NCI-H774 (cell line): Measurements from ENCODE around the gene PLEKHA6.
A peak's percentile ranks its signal among the peaks of the same experiment; 100 is the strongest.

ENCODE experiments used
- DNase-seq: peaks from one replicate; lab custom pipeline; 2025; lab: John Stamatoyannopoulos, UW

PLEKHA6 gene

GRCh38 chr1:204359474-204360255 is at the start of gene PLEKHA6:
Gene PLEKHA6 (minus strand): TSS chr1:204359929. CDS start chr1:204273727, 86,202 bp downstream.
- no peak for DNase-seq

DNA sequence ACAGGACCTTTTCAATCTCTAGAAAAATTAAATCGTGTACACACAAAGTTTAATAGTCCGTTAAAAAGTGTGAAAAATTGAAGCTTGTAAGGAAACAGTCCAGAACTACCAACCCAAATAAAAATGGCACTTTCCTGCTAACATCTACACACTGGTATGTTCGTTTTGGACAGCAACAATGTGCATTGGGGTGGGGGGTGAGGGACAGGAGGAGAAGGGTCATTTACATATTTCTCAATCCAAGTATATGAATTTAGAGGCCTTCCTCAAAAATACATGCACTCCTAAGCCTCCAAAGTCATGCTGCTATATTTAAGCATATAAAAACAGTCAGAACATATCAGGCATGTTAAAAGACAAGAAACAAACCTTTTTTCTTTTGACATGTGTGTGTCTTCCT is 49.4 kb upstream of the PLEKHA6 start:
- DNase-seq, result no peak

DNA sequence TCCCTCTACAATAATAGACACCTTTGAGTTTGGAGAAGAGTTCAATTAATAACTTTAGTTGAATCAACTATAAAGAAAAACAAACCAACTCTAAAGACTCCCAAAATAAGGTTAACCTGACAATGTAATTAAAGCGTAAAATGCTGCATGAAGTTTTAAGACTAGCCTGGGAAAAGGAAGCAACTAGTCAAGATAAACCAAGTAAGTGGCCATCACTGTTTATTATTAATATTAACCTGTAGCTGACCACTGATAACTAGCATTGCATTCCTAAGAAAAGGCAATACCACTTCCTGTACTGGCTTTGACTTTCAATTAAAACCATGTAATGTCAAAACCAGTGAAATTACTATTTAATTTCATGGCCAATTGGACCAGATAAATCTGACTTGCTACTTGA is 48.9 kb upstream of the PLEKHA6 start:
- DNase-seq, result no peak

DNA sequence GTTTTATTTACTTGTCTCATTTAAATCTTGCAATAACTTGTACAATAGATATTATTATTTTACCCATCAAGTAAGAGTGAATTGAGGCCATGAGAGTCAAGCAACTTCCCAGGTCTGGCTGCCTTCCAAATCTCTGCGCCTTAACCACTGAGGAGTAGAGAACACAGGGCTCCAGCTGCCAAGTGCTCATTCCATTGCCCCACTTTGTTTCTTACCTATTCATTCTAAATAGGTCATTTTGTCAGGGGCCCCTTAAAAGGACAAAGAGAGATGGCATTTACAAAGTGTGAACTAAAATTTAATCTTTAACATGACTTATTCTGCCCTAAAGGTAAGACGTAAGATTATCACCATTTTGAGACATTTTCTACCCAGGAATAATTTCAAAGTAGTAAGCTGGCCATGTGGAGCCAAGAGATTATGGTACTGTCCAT is 48.4 kb upstream of the PLEKHA6 start:
- DNase-seq, result no peak

DNA sequence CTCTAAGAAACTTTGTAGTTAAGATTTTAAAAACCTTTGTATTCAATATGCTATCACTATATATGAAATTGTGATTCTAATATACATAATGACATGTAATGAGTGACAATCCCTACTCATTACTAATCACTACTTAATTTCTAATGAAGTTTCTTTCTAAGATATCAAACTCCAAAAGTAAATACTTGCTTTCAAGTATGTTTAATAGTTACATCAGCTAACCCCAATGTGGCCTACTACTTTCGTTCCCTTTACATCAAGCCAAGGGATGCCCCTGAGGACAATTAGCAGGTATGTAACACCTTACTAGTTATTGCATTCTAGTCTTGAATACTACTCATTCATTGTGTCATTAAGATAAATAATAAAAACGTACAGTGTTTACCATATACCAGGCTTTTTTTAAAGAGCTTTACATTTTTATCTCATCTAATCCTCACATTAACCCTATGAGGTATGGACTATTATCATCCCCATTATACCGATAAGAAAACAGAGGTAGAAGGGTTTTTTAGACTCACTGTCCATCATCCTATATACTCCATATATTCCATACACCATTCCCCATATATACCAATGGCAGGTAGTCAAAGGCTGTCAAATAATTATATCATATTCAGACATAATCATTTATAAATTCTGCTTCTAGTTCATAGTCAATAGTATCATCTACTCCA is 47.7 kb upstream of the PLEKHA6 start:
- no peak for DNase-seq

GRCh38 chr1:204406621-204407020 is 46.9 kb upstream of the PLEKHA6 start:
- no peak for DNase-seq

DNA sequence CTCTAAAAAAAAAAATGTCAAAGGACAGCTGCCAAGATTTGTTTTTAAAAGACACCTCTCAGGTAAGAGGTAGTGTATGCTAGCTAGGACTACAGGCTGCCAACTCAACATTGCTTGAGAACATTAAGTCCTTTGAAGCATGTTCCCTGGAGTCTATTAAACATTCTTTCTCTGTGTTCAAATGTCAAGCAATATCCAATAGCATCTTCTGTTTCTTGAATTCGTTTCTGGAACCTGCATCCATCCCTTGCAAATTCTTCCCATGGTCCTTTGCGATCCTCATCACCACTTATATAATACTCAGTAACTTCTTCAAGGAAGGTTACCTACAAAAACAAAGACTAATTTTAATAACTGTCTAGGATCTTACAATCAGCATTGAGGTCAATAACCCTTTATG is 46.3 kb upstream of the PLEKHA6 start:
- no peak for DNase-seq

DNA sequence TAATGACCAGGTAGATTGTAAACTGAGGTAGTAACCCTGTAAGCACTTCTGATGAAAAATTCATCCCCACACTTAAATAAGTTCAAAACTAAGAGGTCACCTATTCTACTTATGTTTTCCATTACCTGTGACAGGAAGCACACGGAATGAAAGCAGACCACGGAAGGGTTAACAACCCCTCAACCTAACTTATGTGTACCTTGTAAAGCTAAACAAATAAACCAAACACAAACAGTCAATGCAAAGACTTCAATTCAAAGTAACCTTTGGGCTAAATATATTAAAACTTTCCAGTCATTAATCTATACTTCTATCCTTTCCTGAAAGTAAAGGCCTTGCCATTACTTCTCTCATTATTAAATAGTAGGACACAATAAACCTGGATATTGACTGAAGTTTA is 44.9 kb upstream of the PLEKHA6 start:
- no peak for DNase-seq

DNA sequence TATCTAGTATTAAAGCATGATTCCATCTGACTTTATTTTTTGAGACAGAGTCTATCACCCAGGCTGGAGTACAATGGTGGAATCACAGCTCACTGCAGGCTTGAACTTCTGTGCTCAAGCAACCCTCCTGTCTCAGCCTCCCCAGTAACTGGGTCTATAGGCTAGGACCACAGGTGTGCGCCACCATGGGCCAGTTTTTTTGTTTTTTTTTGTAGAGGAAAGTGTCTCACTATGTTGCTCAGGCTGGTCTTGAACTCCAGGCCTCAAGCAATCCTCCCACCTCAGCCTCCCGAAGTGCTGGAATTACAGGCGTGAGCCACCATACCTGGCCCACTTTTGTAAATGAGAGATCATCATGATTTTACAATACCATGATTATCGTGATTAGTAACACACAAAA is 42.7 kb upstream of the PLEKHA6 start:
- no peak for DNase-seq

DNA sequence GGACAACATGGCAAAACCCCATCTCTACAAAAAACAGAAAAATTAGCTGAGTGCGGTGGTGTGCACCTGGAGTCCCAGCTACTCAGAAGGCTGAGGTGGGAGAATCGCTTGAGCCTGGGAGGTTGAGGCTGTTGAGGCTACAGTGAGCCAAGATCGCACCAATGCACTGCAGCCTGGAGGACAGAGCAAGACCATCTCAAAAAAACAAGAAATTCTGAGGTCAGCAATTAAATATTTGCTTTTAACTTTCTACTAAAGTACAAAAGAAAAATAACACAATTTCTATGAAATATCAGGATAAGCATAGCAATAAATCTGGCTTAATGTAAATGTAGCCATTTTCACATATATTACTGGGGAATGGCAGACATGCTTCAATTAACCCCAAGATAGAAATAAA is 42.0 kb upstream of the PLEKHA6 start:
- DNase-seq, result no peak

DNA sequence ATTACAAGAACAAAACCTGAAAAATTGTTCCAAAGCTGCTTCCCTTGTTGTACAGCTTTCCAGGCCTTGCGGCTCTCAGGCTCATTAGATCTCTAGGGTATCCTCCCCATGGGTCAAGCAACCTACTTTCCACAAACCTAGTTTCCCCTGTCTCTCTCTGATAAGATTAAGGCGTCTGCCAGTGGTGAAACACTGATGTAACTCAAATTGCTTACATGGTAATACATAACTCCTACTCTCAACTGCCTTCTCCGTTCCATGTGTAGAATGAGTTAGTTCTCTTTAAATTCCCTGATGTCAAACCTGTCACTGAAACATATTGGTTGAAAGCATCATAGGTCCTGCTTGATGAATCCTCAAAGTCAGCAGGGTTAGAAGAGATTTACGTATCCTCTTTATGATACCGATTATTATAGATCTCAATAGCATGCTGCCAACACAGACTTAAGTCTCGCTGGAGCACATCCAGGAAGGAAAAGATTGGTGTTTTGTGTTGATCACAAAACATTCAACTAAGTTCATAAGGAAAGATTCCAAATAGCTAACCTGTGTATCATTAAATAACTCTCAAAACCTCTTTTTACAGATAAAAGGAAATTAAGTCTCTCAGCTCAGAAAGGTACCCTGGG is 41.3 kb upstream of the PLEKHA6 start:
- DNase-seq, result no peak

DNA sequence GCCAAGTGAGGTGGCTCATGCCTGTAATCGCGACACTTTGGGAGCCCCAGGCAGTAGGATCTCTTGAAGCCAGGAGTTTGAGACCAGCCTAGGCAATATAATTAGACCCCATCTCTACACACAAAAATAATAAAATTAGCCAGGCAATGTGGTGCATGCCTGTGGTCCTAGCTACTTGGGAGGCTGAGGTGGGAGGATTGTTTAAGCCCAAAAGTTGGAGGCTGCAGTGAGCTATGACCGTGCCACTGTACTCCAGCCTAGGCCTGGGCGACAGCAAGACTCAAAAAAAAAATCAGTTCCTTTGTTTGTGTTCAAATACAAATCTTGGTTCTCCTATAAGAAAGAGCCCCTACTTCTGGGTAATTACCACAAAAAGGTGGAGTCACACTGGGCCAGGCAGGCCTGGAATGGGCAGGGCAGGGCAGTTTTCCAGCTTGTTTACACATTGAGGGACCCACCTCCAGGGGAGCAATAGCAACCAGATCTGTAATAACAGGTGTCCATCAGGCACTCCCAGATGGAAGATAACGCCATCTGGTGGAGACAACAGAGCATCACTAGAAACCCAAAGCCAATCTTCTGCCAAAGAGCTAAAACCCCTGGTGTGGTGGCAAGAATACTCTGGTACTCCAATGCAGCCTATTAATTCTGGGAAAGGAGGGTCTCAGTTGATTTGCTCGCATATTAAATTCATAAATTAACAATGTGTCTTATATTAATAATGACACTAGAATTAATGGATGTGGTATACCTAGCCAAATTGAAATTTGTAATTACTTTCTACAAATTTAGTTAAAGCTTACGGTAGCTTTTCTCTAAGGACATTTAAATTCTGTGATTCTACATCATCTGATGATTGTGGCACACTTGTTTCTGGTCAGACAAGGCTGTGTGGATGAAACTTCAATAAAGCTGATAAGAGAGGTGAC is 38.7 kb upstream of the PLEKHA6 start:
- peak; percentile 78 for DNase-seq

GRCh38 chr1:204396015-204396583 is 36.4 kb upstream of the PLEKHA6 start:
- no peak for DNase-seq

- no peak for DNase-seq
These were observed 31.9 kb upstream of the PLEKHA6 start for GRCh38 chr1:204391629-204392028.

DNA sequence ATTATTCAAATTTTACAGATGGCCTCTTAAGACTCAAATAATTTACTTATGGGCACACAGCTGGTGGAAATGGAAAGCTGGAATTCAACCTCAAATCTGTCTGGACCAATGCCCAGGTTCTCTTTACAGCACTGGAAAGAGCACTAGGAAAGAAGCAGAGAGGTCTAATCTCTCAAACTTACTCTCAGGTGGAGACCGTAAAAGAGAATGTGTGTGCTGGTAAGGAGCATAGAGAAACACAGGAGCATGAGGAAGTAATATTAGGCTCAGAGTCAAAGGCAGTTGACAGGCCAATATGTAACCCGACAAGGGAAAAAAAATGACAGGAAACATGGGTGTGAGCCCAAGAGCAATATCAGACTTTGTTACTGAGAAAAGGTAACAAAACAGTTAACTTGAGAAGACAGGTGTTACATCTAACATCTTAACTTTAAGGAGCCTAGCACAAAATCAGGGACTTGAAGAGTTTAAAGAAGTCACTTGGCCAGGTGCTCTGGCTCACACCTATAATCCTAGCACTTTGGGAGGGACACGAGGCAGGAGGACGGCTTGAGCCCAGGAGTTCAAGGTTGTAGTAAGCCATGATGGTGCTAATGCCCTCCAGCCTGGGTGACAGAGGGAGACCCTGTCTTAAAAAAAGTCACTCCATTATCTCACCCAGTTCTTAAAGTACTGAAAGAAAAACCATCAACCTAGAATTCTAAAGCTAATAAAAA is 31.2 kb upstream of the PLEKHA6 start:
- no peak for DNase-seq

GRCh38 chr1:204385727-204386126 is 26.0 kb upstream of the PLEKHA6 start:
- DNase-seq, result no peak

GRCh38 chr1:204384636-204385352 is 25.1 kb upstream of the PLEKHA6 start:
- no peak for DNase-seq

DNA sequence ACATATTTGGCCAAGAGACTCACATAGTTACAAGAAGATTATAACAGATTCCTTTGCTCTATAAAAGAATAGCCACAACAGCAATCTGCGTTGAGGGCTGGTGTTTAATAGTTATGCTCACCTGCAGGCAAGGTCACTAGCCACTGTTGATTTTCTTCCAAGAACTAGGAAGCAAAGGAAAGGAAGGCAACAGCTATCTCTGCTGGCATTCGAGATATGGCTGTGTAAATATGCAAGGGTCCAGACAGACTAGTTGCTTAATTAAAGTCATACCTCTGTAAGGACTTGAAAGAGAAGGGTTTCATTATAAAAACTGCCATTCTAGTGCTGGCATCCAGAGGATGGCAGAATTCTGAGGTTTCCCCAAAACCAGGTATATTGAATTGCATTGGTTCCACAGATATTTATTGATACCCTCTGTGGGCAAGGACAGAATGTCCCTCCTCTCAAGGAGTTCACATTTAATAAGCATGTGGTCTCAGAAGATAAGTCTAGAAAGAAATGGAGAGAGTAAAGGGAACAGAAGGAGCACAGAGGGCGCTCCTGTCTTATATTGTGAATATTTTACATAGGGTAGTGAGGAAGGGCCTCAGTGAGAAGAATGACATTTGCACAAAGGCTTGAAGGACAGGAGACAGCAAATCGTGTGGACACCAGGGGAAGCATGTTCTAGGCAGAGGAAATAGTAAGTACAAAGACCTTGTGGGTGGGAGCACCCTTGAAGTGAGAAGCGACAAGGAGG is 23.6 kb upstream of the PLEKHA6 start:
- DNase-seq, result no peak

GRCh38 chr1:204382714-204383083 is 23.0 kb upstream of the PLEKHA6 start:
- DNase-seq, result no peak
